K562 (cell line): Measurements from ENCODE around the gene MAN1A1. TPM values are rescaled to one million over a fixed set of nuclear protein-coding genes. Genes with fewer than 3 reads are reported as not detected.

Experiments
- AFF1 ChIP-seq, 2 experiments: fragments of 450-650 bp; IDR thresholded peaks; 2 replicates each; pipeline ENCODE4 v1.6.1; 2018; ENCODE audit warnings: mild to moderate bottlenecking in 2 of 2, low read depth in 1 of 2; ENCODE audit not compliant: partially characterized antibody in 2 of 2
- ATF3 ChIP-seq, 2 experiments: fragments of 450-650 bp in 1 of 2; sonication (generic) in 1 of 2; formaldehyde crosslinking in 1 of 2; IDR thresholded peaks in 1 of 2; conservative IDR thresholded peaks in 1 of 2; 2 replicates each; pipeline versions ENCODE4 v1.6.1 to v1.8.1; 2016 to 2023; ENCODE audit warnings: mild to moderate bottlenecking in 2 of 2, moderate library complexity in 2 of 2, inconsistent platforms in 1 of 2, missing genetic modification reagents in 1 of 2
- BACH1 ChIP-seq: fragments of 200-800 bp; sonication (Bioruptor generic); IDR thresholded peaks from 2 replicates; pipeline ENCODE4 v1.6.1; 2016; ENCODE audit warnings: missing genetic modification characterization, missing compliant biosample characterization
- GMEB1 ChIP-seq: fragments of 250-450 bp; sonication (Bioruptor Pico); IDR thresholded peaks from 2 replicates; pipeline ENCODE4 v1.4.0; 2020; ENCODE audit warnings: mild to moderate bottlenecking
- NFIX ChIP-seq: fragments of 250-450 bp; sonication (Bioruptor Pico); IDR thresholded peaks from 2 replicates; pipeline ENCODE4 v1.4.0; 2020; ENCODE audit warnings: low read depth, mild to moderate bottlenecking, moderate library complexity
- NR3C1 ChIP-seq: sonication (generic); formaldehyde crosslinking; IDR thresholded peaks from 2 replicates; pipeline ENCODE4 v1.8.1; 2022; ENCODE audit warnings: missing genetic modification reagents
- PCBP2 ChIP-seq: fragments of 200-400 bp; formaldehyde crosslinking; IDR thresholded peaks from 2 replicates; pipeline ENCODE4 v1.6.1; 2018; ENCODE audit warnings: low read length, low read depth, mild to moderate bottlenecking, moderate library complexity; ENCODE audit not compliant: poor library complexity, severe bottlenecking
- RFX7 ChIP-seq: fragments of 250-450 bp; sonication (Bioruptor Pico); IDR thresholded peaks from 2 replicates; pipeline ENCODE4 v1.5.1; 2021; ENCODE audit warnings: mild to moderate bottlenecking
- RNF2 ChIP-seq: sonication (generic); IDR thresholded peaks from 2 replicates; pipeline ENCODE4 v1.6.1; 2016
- SMAD4 ChIP-seq: fragments of 250-450 bp; sonication (Bioruptor Pico); conservative IDR thresholded peaks from 2 replicates; pipeline ENCODE4 v1.8.0; 2021; ENCODE audit warnings: inconsistent platforms, mild to moderate bottlenecking, moderate library complexity
- TCF15 ChIP-seq: fragments of 250-450 bp; sonication (Bioruptor Pico); IDR thresholded peaks from 2 replicates; pipeline ENCODE4 v1.8.0; 2022; ENCODE audit warnings: moderate library complexity, mild to moderate bottlenecking, inconsistent platforms
- ZBTB8A ChIP-seq: fragments of 450-650 bp; IDR thresholded peaks from 2 replicates; pipeline ENCODE4 v1.6.1; 2018; ENCODE audit warnings: mild to moderate bottlenecking, moderate library complexity; ENCODE audit not compliant: partially characterized antibody
- ZNF609 ChIP-seq: sonication (generic); formaldehyde crosslinking; IDR thresholded peaks from 2 replicates; pipeline ENCODE4 v1.8.1; 2023; ENCODE audit warnings: missing genetic modification reagents, mild to moderate bottlenecking, borderline replicate concordance
- polyA plus RNA-seq, 8 experiments: library from polyadenylated mRNA; depleted of rRNA in 4 of 8; stranded (reverse) in 5 of 8; unstranded in 3 of 8; fragments of >200 nt; fragmentation: Nextera tagmentation in 2 of 8; fragmentation: Illumina TruSeq in 1 of 8; extraction: Ambion mirVana in 2 of 8; extraction: Trizol in 1 of 8; gene quantifications; 2 replicates each; pipeline versions ENCODE4 v1.2.1 to v1.2.3, GENCODE V29; 2011 to 2014; ENCODE audit warnings: inconsistent platforms in 1 of 8, missing spikeins in 1 of 8
- total RNA-seq, 7 experiments: library from RNA; depleted of rRNA in 6 of 7; stranded (reverse); fragments of >200 nt in 6 of 7; fragmentation: Illumina TruSeq in 2 of 7; extraction: Trizol in 2 of 7; gene quantifications; 2 replicates each; pipeline versions ENCODE4 v1.2.1 to v1.2.3, GENCODE V29; 2011 to 2021; ENCODE audit warnings: low replicate concordance in 1 of 7

The MAN1A1 gene
- total and polyA plus RNA-seq, 9 of the 15 experiments (the other 6 are each of a cell fraction or from before 2014, with no cell fraction given) = 24.5 to 78.4 (median 59.7) TPM

GRCh38 chr6:119306396-119306968, 43.1 kb downstream of the MAN1A1 start (continued):
- TF ChIP-seq AFF1 (IDR thresholded peaks at IDR 0.05; ENCODE audit: low read depth in 1 of 2, partially characterized antibody in 2 of 2) (no peak), RNF2 (no peak), ATF3 (IDR thresholded peaks at IDR 0.05) (no peak), ATF3 (CRISPR knock-in tag; conservative IDR thresholded peaks at IDR 0.05) (no peak), BACH1 (tag) (0 out of 2 replicates have a peak, but pooled peaks have one; percentile 29), NR3C1 (no peak), NFIX (CRISPR knock-in tag) (no peak), SMAD4 (CRISPR knock-in tag) (peak; percentile 43; the same call in 1 of the 2 replicates), ZNF609 (CRISPR knock-in tag) (no peak), ZBTB8A (no peak), RFX7 (CRISPR knock-in tag) (no peak), TCF15 (CRISPR knock-in tag) (no peak), GMEB1 (CRISPR knock-in tag) (no peak), PCBP2 (no peak)
- TF ChIP-seq, all 486 proteins: peak for 16
